Ishikawa (cell line): ENCODE results near the gene USHBP1.

Source experiments
- EP300 ChIP-seq: IDR thresholded peaks from 2 replicates; pipeline ENCODE4 v1.6.1; 2012; ENCODE audit warnings: borderline replicate concordance
- TF ChIP-seq, protein P1 (sequence below): IDR thresholded peaks from 2 replicates; pipeline ENCODE4 v1.6.1; 2012

DNA sequence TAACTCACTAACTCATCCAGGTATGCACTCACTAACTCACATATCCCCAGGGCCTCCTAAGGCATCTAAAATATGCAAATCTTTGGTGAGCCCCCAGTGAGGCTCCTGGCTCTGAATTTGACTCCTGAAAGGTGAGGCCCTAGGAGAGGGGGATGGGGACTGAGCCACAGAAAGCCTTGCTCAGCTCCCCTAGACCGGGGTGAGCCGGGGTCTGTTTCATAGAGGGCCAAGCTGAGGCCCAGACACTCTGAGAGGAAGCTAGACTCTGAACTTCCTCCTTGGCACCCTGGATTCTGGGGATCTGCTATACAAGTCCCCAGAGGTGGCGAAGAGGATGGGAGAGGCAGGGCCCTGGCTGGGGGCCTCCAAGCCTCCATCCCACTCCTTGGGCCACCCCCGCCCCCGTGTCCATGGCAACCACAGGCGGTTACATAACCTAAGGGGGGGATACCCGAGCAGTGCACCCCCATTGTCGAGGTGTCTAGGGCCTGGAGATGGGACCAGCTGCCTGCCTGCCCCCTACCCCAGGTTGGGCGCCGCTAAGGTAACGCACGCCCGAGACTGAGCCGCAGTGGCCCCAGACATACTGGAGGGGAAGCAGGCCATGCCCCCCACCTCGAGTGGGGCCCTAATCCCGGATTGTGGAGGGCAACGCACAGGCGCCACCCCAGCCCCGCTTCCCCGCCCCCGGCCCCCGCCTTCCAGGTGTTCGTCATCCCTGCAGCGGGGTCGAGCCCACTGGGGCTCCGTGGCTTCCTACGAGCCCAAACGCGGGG is 38.0 kb upstream of the USHBP1 start:
- TF ChIP-seq, protein P1, sequence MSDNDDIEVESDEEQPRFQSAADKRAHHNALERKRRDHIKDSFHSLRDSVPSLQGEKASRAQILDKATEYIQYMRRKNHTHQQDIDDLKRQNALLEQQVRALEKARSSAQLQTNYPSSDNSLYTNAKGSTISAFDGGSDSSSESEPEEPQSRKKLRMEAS, result no peak
- TF ChIP-seq EP300, result no peak
